SK-N-SH (cell line): Measurements from ENCODE around the gene FIBP.

Source experiments
- CHD2 ChIP-seq: fragments of 150-350 bp; IDR thresholded peaks from 2 replicates; pipeline ENCODE4 v1.6.1; 2018; ENCODE audit warnings: low read length; ENCODE audit not compliant: partially characterized antibody
- FOXM1 ChIP-seq: IDR thresholded peaks from 2 replicates; pipeline ENCODE4 v1.4.0; 2012; ENCODE audit warnings: low read depth, mild to moderate bottlenecking
- GABPA ChIP-seq: IDR thresholded peaks from 2 replicates; pipeline ENCODE4 v1.4.0; 2012; ENCODE audit warnings: low read depth, mild to moderate bottlenecking
- MXI1 ChIP-seq: IDR thresholded peaks from 2 replicates; pipeline ENCODE4 v1.6.1; 2012; ENCODE audit warnings: mild to moderate bottlenecking, low read depth, low read length, improper control_type of control experiment
- NFIC ChIP-seq: IDR thresholded peaks from 2 replicates; pipeline ENCODE4 v1.4.0; 2012; ENCODE audit warnings: borderline replicate concordance
- POLR2AphosphoS5 ChIP-seq: IDR thresholded peaks from 2 replicates; pipeline ENCODE4 v1.6.1; 2012; ENCODE audit warnings: low read depth, low read length
- RCOR1 ChIP-seq: fragments of 150-350 bp; IDR thresholded peaks from 2 replicates; pipeline ENCODE4 v1.6.1; 2017; ENCODE audit warnings: antibody characterized with exemption, low read length
- TAF1 ChIP-seq: IDR thresholded peaks from 2 replicates; pipeline ENCODE4 v1.6.1; 2012; ENCODE audit warnings: low read depth, mild to moderate bottlenecking, low read length, moderate library complexity, borderline replicate concordance
- TCF12 ChIP-seq: IDR thresholded peaks from 2 replicates; pipeline ENCODE4 v1.4.0; 2012
- YY1 ChIP-seq: IDR thresholded peaks from 2 replicates; pipeline ENCODE4 v1.4.0; 2012; ENCODE audit warnings: low read depth, mild to moderate bottlenecking
- TF ChIP-seq, protein P1 (sequence below): fragments of 200-600 bp; sonication (generic); IDR thresholded peaks from 2 replicates; pipeline ENCODE4 v1.6.1; 2017; ENCODE audit warnings: antibody characterized with exemption, mild to moderate bottlenecking, moderate library complexity
- TF ChIP-seq, protein P2 (sequence below): IDR thresholded peaks from 2 replicates; pipeline ENCODE4 v1.4.0; 2012; ENCODE audit warnings: low read depth

DNA sequence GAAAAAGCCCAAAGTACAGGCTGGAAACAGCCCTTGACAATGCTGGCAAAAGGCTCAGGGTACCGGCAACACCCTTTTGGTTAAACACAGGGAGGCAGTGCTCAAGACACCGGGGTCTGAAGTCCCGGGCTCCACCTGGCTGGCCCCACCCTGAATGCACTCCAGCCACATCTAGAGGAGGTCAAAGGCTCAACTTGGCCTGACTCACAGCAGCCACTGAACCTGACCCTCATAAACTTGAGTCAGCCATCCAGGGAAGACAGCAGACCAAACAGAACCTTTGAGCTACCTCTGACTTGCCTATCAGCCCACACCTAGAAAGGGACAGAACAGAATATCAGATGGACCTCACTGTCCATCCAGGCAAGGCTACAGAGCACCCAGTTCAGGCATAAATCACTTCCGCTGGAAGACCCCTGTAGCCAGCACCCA, 34.1 kb downstream of the FIBP start:
- TF ChIP-seq, protein P1, sequence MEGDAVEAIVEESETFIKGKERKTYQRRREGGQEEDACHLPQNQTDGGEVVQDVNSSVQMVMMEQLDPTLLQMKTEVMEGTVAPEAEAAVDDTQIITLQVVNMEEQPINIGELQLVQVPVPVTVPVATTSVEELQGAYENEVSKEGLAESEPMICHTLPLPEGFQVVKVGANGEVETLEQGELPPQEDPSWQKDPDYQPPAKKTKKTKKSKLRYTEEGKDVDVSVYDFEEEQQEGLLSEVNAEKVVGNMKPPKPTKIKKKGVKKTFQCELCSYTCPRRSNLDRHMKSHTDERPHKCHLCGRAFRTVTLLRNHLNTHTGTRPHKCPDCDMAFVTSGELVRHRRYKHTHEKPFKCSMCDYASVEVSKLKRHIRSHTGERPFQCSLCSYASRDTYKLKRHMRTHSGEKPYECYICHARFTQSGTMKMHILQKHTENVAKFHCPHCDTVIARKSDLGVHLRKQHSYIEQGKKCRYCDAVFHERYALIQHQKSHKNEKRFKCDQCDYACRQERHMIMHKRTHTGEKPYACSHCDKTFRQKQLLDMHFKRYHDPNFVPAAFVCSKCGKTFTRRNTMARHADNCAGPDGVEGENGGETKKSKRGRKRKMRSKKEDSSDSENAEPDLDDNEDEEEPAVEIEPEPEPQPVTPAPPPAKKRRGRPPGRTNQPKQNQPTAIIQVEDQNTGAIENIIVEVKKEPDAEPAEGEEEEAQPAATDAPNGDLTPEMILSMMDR = no peak
- TF ChIP-seq RCOR1 = no peak
- no peak for TF ChIP-seq TCF12
- TF ChIP-seq MXI1 = no peak
- TF ChIP-seq YY1 = no peak
- TF ChIP-seq FOXM1 = no peak
- no peak for TF ChIP-seq POLR2AphosphoS5
- no peak for TF ChIP-seq TAF1
- TF ChIP-seq NFIC = no peak
- no peak for TF ChIP-seq CHD2
- TF ChIP-seq, protein P2, sequence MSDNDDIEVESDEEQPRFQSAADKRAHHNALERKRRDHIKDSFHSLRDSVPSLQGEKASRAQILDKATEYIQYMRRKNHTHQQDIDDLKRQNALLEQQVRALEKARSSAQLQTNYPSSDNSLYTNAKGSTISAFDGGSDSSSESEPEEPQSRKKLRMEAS = no peak
- no peak for TF ChIP-seq GABPA
